Measurements from ENCODE around the gene RPS3A.
"Not testable (repeated sequence)": the region's sequence is repeated elsewhere in the genome, so short reads cannot be mapped to it uniquely, and the experiment has no call there.

RPS3A gene

DNA sequence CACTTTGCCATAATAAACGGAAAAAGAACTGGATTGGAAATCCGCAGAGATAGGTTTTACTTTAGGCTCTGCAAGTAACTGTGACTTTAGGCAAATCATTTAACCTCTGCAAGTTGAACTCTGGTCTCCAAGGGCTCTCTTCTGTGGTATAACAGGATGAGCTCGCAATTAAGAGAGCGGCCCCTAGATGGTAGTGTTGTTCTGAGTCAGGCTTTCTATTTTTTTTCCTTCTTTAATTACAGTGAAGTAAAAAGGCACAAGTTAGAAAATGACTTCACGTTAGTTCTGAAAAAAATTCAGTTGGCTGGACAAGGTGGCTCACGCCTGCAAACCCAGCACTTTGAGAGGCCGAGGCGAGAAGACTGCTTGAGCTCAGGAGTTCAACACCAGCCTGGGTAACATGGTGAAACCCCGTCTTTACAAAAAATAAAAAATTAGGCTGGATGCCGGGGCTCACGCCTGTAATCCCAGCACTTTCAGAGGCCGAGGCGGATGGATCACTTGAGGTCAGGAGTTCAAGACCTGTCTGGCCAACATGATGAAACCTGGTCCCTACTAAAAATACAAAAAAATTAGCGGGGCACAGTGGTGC is 18.0 kb downstream of the RPS3A start:
- peak; percentile 52 for DNase-seq

DNA sequence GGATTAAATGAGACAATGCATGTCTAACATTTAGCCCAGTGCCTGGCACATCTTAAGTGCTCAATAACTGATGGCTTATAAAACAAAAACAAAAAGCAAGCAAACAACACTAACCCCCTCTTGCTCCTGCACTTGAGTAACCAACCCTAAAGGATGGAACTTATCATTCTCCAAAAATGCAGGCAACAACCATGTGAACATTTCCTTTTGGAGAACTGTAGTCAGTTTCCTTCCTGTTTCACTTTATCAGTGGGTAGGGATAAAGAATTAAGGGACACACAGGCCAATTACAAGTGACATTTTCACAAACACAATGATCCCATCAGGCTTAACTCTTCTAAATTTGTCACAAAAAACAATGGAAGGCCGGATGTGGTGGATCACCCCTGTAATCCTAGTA is 30.4 kb downstream of the RPS3A start:
- DNase-seq: no peak

DNA sequence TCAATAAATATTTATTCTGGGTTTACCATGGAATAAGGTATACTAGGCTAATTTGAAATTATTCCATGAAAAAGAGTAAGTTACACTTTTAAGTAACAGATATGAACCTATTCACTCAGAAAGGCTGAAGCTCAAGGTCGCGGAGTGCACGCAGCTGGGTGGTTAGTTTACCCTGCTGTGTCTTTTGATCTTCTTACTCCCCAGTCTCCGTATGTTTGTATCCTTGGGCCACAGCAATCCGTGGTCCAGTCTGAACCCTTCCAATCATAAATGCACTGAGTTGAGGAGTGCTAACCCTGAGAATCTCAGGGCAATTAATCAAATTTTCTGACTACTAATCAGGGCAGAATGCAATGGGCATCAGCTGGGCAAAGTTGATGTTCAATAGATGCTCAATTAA is 33.9 kb downstream of the RPS3A start:
- no peak for DNase-seq

DNA sequence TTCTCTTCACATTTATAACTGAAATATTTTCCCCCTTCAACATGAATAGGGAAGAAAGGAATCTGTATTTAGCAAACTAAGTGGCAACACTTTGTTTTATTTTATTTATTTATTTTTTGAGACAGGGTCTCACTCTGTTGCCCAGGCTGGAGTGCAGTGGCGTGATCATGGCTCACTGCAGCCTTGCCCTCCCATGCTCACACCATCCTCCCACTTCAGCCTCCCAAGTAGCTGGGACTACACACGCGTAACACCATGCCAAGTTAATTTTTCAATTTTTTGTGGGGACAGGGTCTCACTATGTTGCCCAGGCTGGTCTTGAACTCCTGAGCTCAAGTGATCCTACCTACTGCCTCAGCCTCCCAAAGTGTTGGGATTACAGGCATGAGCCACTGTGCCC is 36.6 kb downstream of the RPS3A start:
- DNase-seq: not testable (repeated sequence)

DNA sequence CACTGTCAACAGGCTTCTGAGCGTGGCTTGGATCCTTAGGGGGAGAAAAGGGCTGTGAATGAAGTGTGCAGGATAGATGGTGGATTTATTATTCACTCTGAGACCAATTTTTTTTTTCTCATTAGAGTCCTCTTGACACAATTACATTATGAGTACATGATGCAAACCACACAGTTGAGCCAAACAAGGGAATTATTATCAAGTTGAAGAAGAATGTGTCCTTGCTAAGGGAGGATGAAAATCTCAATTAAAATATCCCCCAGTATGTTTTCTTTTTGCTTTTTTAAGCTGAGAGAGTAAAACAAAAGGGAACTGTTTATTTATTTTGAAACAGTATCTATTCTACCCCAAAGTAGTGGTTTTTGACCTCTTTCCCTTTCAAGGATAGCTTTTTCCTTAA is 40.4 kb downstream of the RPS3A start:
- DNase-seq: no peak

DNA sequence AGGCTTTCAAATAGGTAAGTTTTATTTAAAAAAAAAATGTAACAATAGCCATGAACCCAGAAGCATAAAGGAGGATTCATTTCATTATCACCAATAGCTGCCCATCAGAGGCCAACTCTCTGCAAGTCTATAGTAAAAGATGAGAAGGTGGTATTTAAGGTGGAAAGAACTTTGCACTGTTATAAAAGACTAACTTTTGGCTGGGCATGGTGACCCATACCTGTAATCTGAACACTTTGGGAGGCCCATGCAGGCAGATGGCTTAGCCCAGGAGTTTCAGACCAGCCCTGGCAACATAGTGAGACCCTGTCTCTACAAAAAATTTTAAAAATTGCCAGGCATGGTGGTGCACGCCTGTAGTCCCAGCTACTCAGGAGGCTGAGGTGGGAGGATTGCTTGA is 43.3 kb downstream of the RPS3A start:
- no peak for DNase-seq

DNA sequence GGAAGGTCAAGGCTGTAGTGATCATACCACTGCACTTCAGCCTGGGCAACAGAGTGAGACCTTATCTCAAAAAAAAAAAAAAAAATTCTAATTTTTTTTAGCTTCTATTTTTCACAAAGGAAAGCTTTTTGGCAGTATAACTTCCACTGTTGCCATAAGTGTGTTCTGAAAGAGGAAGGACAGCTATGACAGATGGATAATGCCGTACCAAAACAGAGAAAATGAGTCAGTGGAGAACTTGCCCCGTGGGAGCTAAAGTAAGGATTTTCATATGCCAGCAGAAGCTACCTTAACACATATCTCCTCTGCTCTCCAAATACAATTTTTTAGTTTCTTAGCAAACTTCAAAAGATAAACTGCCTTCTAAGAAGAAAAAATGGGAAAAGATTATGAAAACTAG is 43.7 kb downstream of the RPS3A start:
- no peak for DNase-seq

DNA sequence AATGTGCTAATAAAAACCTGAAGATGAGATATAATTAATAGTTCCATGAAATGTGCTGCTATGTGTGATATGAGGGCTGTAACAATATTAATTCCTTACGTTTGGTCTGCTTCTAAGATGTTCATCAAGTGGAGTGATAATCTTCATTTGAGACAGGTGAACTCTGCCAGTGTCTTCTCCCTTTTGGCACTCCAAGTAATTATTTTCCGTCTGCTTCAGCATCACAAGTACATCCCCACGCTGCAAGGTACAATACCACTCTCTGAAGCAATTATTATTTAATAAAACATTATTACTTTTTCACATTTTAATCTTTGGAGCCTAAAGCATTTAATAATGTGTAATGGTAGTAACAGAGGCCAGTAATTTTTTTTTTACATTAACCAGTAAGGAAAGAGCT is 44.4 kb downstream of the RPS3A start:
- no peak for DNase-seq

DNA sequence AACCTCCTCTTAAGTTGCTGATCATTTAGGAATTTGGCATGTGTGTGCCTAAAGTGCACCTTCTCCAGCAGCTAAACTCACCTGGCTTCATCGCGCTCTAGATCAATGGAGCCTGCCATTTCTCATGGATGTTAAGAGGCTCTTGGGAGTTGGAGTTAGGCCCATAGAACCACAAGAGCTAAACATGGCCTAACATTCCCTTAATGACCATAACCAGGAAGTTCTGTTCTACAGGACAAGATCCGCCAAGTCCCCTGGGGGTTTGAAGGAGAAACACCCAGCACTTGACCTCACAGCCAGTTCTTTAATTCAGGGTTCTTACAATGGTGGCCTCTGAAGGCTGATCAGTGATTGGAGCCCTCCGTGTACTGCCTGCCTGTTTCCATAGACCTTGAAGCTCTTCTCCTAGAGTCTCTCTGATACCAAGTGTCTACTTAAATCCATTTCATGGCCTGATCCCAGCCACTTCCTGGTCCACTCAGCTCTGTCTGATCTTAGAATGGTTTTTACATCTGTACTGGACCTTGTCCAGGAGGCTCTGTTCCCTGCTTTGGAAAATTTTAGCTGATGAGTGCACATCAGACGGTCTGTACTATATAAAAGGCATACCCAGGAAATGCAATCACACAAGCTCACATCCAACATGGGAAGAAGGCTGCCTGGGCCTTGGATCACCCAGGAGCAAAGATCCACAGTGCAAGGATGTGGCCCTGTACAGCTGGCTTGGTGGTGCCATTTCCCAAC is 45.1 kb downstream of the RPS3A start:
- DNase-seq: no peak

DNA sequence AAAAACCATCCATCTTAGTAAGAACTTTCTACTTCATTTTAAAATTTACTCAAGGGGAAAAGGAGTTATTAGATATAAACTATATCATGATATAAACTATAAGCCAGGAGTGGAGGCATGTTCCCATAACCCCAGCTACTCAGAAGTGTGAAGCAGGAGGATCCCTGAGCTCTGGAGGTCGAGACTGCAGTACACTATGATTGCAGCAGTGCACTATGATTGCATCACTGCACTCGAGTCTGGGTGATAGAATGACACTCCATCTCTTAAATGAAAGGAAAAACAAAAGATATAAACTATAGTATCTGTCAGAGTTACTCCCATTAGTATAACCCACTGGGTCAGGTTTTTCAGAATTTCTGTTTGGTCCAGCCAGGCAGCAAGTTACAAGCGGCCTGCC is 47.6 kb downstream of the RPS3A start:
- no peak for DNase-seq

DNA sequence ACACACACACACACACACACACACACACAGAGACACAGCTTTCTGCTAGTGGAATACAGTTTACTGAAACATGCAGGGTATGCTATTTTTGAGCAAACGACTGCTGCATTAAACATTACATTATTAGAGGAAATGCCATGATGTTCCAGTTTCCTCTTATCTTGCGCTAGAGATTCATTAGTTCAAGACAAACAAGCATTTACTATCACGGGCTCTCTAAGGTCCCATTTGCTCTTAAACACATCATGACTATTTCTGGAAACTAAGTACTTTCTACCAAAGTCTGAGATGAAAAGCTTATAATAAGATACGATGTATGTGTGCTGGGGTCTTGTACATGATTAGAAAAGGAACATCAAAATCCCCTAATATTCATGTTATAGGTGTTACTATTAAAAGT is 48.8 kb downstream of the RPS3A start:
- no peak for DNase-seq

DNA sequence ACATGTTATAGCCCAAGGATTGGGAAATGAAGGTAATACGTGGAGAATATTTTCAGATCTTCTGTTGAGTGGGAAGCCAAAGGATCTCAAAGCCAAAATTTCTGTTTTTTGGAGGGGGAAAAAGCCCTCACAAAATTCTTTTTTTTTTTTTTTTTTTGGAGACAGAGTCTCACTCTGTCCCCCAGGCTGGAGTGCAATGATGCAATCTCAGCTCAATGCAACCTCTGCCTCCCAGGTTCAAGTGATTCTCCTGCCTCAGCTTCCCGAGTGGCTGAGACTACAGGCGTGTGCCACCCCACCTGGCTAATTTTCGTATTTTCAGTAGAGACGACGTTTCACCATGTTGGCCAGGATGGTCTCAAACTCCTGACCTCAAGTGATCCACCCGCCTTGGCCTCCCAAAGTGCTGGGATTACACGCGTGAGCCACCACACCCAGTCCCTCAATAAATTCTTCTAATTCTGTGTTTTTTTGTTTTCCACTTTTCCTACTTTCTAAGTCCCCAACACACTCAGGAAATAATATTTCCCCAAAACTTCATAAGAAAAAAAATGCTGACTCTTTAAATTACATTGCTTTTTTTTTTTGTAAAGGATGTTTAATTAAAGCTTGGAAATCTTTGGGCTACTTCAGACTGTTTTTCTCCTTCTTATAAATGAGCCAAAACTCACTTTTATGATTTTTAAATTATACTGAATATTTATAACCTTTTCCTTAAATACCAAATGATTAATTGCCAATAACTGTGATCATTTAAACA is 51.6 kb downstream of the RPS3A start:
- no peak for DNase-seq

DNA sequence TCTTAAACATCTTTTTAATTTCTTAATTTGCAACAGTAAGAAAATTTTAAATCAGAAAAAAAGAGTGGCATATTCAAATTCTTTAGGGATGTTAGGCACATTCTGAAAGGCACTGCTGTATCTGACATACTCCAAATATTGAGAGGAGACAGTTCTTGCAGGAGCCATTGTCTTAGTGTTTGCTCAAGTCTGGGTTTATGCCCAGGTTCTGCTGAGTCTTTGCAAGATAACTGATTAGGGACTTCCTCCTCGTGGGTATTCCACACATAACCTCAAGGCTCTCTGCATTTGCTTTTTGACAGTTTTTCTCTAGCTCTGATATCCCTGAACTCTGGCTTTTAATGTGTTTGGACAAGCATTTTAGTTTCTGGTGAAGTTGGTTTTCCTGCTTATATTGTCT is 52.6 kb downstream of the RPS3A start:
- no peak for DNase-seq

DNA sequence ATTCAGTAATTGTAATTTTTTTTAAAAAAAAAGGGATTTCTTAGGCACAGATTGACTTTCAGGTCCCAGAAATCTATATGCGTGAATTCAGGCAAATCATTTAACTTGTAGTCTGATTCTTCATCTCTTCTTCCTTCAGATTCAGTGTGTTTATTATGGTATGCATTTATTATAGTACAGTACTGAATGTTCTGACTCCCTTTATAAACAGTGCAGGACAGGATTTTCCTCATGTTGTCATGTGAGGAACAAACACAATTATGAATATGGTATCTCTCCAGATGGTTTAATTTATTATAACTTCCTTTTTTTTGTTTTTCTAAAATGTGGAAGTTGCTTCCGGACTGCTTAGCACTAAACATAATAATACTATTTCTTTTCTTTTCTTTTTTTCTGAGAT is 54.2 kb downstream of the RPS3A start:
- DNase-seq: no peak

Data from CD4-positive, alpha-beta T cell treated with Interleukin-17A for 4 hours (primary cell).